H1 (cell line): ENCODE results near the gene HAGH. TPM values are rescaled to one million over a fixed set of nuclear protein-coding genes. Genes with fewer than 3 reads are reported as not detected.
A peak's percentile ranks its signal among the peaks of the same experiment; 100 is the strongest.

Source experiments
- CTCF ChIA-PET: fragments of 300-600 bp; sonication (Branson Sonifier 250); formaldehyde crosslinking; loops from one replicate; lab custom pipeline; 2021; ENCODE audit not compliant: partially characterized antibody; lab: Charles Lee
- POLR2A ChIA-PET: fragments of 300-600 bp; sonication (Branson Sonifier 250); formaldehyde crosslinking; loops from one replicate; lab custom pipeline; 2021; ENCODE audit warnings: inconsistent platforms; ENCODE audit not compliant: partially characterized antibody; lab: Charles Lee
- DNase-seq, 2 experiments: peaks; one replicate each; pipeline versions ENCODE4 v3.0.0 to v3.0.0-alpha.2; 2010 to 2022; ENCODE audit warnings: low spot score in 2 of 2, low read depth in 1 of 2, mixed read lengths in 1 of 2
- FAIRE-seq: peaks from 2 replicates; lab custom pipeline; 2011; peaks lifted over from hg19 to GRCh38; lab: Jason Lieb, UNC
- H2AFZ ChIP-seq: 2 replicates; pipeline ENCODE4 v1.8.1; 2012; ENCODE audit warnings: low read length, inconsistent platforms
- H2AK5ac ChIP-seq: 2 replicates; pipeline ENCODE4 v1.6.1; 2013; ENCODE audit warnings: low read depth, low read length
- H2BK120ac ChIP-seq: replicated peaks from 2 replicates; pipeline ENCODE3; 2013; ENCODE audit warnings: low read depth, low read length, inconsistent platforms
- H2BK12ac ChIP-seq: 2 replicates; pipeline ENCODE4 v1.6.1; 2013; ENCODE audit warnings: low read depth, low read length
- H2BK15ac ChIP-seq: 2 replicates; pipeline ENCODE4 v1.6.1; 2013; ENCODE audit warnings: low read length
- H2BK20ac ChIP-seq: 2 replicates; pipeline ENCODE4 v1.6.1; 2013; ENCODE audit warnings: low read length
- H2BK5ac ChIP-seq: 2 replicates; pipeline ENCODE4 v1.6.1; 2013; ENCODE audit warnings: low read depth, low read length
- H3K14ac ChIP-seq: 2 replicates; pipeline ENCODE4 v1.6.1; 2013; ENCODE audit warnings: inconsistent platforms; ENCODE audit not compliant: insufficient read length
- H3K18ac ChIP-seq: 2 replicates; pipeline ENCODE4 v1.6.1; 2013; ENCODE audit warnings: low read length; ENCODE audit errors: extremely low read depth
- H3K23ac ChIP-seq: 2 replicates; pipeline ENCODE4 v1.6.1; 2013; ENCODE audit warnings: inconsistent platforms; ENCODE audit not compliant: insufficient read length
- H3K23me2 ChIP-seq: 2 replicates; pipeline ENCODE4 v1.6.1; 2013; ENCODE audit warnings: low read depth, low read length
- H3K27ac ChIP-seq: 2 replicates; pipeline ENCODE4 v1.6.1; 2011; ENCODE audit warnings: low read depth, low read length, inconsistent platforms
- H3K27me3 ChIP-seq, 4 experiments: replicated peaks in 1 of 4; 1 replicate in 1 of 4; 2 replicates in 3 of 4; pipeline versions ENCODE4 v1.6.1 to v1.8.1; 2011 to 2013; ENCODE audit warnings: low read length in 3 of 4, mild to moderate bottlenecking in 3 of 4, inconsistent platforms in 2 of 4, mixed read lengths in 2 of 4, moderate library complexity in 1 of 4; ENCODE audit not compliant: control insufficient read depth in 3 of 4, insufficient read depth in 3 of 4; ENCODE audit errors: extremely low read depth in 1 of 4
- H3K36me3 ChIP-seq, 4 experiments: 2 replicates each; pipeline versions ENCODE4 v1.6.1 to v1.8.1; 2011 to 2013; ENCODE audit warnings: mild to moderate bottlenecking in 4 of 4, low read length in 3 of 4, moderate library complexity in 2 of 4, control low read depth in 1 of 4, inconsistent platforms in 1 of 4; ENCODE audit not compliant: insufficient read depth in 4 of 4, control insufficient read depth in 2 of 4
- H3K4ac ChIP-seq: replicated peaks from 2 replicates; pipeline ENCODE3; 2013; ENCODE audit warnings: low read length, low read depth, mixed read lengths, inconsistent platforms; ENCODE audit not compliant: insufficient read length
- H3K4me1 ChIP-seq, 4 experiments: replicated peaks in 1 of 4; 1 replicate in 1 of 4; 2 replicates in 3 of 4; pipeline versions ENCODE4 v1.6.1 to v1.8.1; 2011 to 2013; ENCODE audit warnings: low read length in 3 of 4, inconsistent platforms in 2 of 4, mixed read lengths in 1 of 4; ENCODE audit not compliant: insufficient read depth in 4 of 4, control insufficient read depth in 3 of 4
- H3K4me2 ChIP-seq, 2 experiments: 2 replicates each; pipeline versions ENCODE4 v1.6.1 to v1.8.1; 2011 to 2013; ENCODE audit warnings: low read depth in 2 of 2, low read length in 2 of 2, control low read depth in 1 of 2, inconsistent platforms in 1 of 2, mild to moderate bottlenecking in 1 of 2; ENCODE audit not compliant: insufficient read depth in 1 of 2
- H3K4me3 ChIP-seq, 4 experiments: fragments of 200-600, 300-600 bp in 1 of 4; sonication (generic), shearing (Covaris generic), sonication (Bioruptor Twin) in 1 of 4; 2 replicates each; pipeline versions ENCODE4 v1.5.1 to v1.8.1; 2011 to 2016; ENCODE audit warnings: low read length in 4 of 4, low read depth in 3 of 4, control low read depth in 2 of 4, inconsistent platforms in 2 of 4, mild to moderate bottlenecking in 2 of 4, mixed read lengths in 1 of 4, moderate library complexity in 1 of 4; ENCODE audit not compliant: insufficient read depth in 2 of 4; ENCODE audit errors: extremely low read depth in 1 of 4
- H3K56ac ChIP-seq: replicated peaks from 2 replicates; pipeline ENCODE3; 2013; ENCODE audit warnings: low read depth, mild to moderate bottlenecking, mixed read lengths, low read length, inconsistent platforms; ENCODE audit not compliant: insufficient read length
- H3K79me1 ChIP-seq: 2 replicates; pipeline ENCODE4 v1.6.1; 2013; ENCODE audit warnings: low read depth, low read length, control low read depth
- H3K79me2 ChIP-seq, 2 experiments: 2 replicates each; pipeline versions ENCODE4 v1.6.1 to v1.8.1; 2012 to 2013; ENCODE audit warnings: low read length in 2 of 2, mild to moderate bottlenecking in 2 of 2, inconsistent platforms in 1 of 2; ENCODE audit not compliant: insufficient read depth in 2 of 2, control insufficient read depth in 1 of 2
- H3K9ac ChIP-seq, 4 experiments: replicated peaks in 1 of 4; 1 replicate in 1 of 4; 2 replicates in 3 of 4; pipeline versions ENCODE4 v1.6.1 to v1.8.1; 2011 to 2013; ENCODE audit warnings: low read depth in 3 of 4, low read length in 3 of 4, control low read depth in 2 of 4, mild to moderate bottlenecking in 2 of 4, moderate library complexity in 2 of 4, inconsistent platforms in 1 of 4; ENCODE audit errors: extremely low read depth in 1 of 4
- H3K9me3 ChIP-seq, 2 experiments: 2 replicates each; pipeline versions ENCODE4 v1.6.1 to v1.8.1; 2012 to 2013; ENCODE audit warnings: mild to moderate bottlenecking in 2 of 2, moderate library complexity in 2 of 2, control low read depth in 1 of 2, inconsistent platforms in 1 of 2, low read depth in 1 of 2, low read length in 1 of 2, mixed read lengths in 1 of 2; ENCODE audit not compliant: insufficient read depth in 2 of 2
- H4K20me1 ChIP-seq, 2 experiments: replicated peaks in 1 of 2; 2 replicates each; pipeline versions ENCODE3 to v1.8.1; 2011 to 2013; ENCODE audit warnings: inconsistent platforms in 2 of 2, low read length in 2 of 2, mild to moderate bottlenecking in 1 of 2; ENCODE audit not compliant: insufficient read depth in 2 of 2, control insufficient read depth in 1 of 2
- H4K5ac ChIP-seq: 2 replicates; pipeline ENCODE4 v1.6.1; 2013; ENCODE audit warnings: low read length, low read depth, mixed read lengths, inconsistent platforms; ENCODE audit not compliant: insufficient read length
- H4K8ac ChIP-seq: 2 replicates; pipeline ENCODE4 v1.8.0; 2013; ENCODE audit warnings: mild to moderate bottlenecking, moderate library complexity, low read length, inconsistent platforms; ENCODE audit not compliant: insufficient read depth; ENCODE audit errors: extremely low read depth
- H4K91ac ChIP-seq: replicated peaks from 2 replicates; pipeline ENCODE3; 2013; ENCODE audit warnings: low read length, mixed read lengths, inconsistent platforms; ENCODE audit not compliant: insufficient read length
- ASH2L ChIP-seq: fragments of 200-600, 300-600 bp; sonication (generic); IDR thresholded peaks from one replicate; pipeline ENCODE4 v1.7.1; 2017; ENCODE audit warnings: low read length
- BRCA1 ChIP-seq: IDR thresholded peaks from 2 replicates; pipeline ENCODE4 v1.6.1; 2012; ENCODE audit warnings: low read depth, low read length, improper control_type of control experiment
- CBX5 ChIP-seq: fragments of 300-800, 300-1000 bp; sonication (generic); IDR thresholded peaks from 2 replicates; pipeline ENCODE4 v1.7.1; 2016; ENCODE audit warnings: antibody characterized with exemption, low read length, low read depth
- CREB1 ChIP-seq: IDR thresholded peaks from 2 replicates; pipeline ENCODE4 v1.6.1; 2012; ENCODE audit warnings: inconsistent platforms
- EGR1 ChIP-seq: IDR thresholded peaks from 2 replicates; pipeline ENCODE4 v1.6.1; 2011; ENCODE audit warnings: low read depth, low read length, borderline replicate concordance
- MAFK ChIP-seq: IDR thresholded peaks from 2 replicates; pipeline ENCODE4 v1.6.1; 2012; ENCODE audit warnings: low read depth, mild to moderate bottlenecking, improper control_type of control experiment, low read length
- POU5F1 ChIP-seq: IDR thresholded peaks from 2 replicates; pipeline ENCODE4 v1.6.1; 2011; ENCODE audit warnings: low read depth, mild to moderate bottlenecking, low read length, moderate library complexity
- RNF2 ChIP-seq: fragments of 200-900, 300-1000 bp; sonication (generic); IDR thresholded peaks from 2 replicates; pipeline ENCODE4 v1.7.1; 2016; ENCODE audit warnings: borderline replicate concordance, low read depth, mild to moderate bottlenecking, antibody characterized with exemption, low read length; ENCODE audit not compliant: poor library complexity, severe bottlenecking; ENCODE audit errors: missing control alignments
- SP2 ChIP-seq: IDR thresholded peaks from 2 replicates; pipeline ENCODE4 v1.6.1; 2012; ENCODE audit warnings: mild to moderate bottlenecking, low read length, inconsistent platforms
- WGBS, 2 experiments: shearing (Covaris generic) in 1 of 2; methylation state at CpG; one replicate each; pipeline versions ENCODE4 v1.1.6 to v1.1.7; 2013 to 2015; ENCODE audit warnings: low lambda C conversion rate in 2 of 2, mixed read lengths in 2 of 2, inconsistent platforms in 1 of 2, low coverage in 1 of 2, missing lambda C conversion rate in 1 of 2; ENCODE audit not compliant: insufficient replicate concordance in 2 of 2, insufficient coverage in 1 of 2, insufficient read length in 1 of 2; ENCODE audit errors: extremely low coverage in 1 of 2, missing lambda C conversion rate in 1 of 2; 5-methylcytosine and 5-hydroxymethylcytosine counted together
- polyA plus RNA-seq, 7 experiments: library from polyadenylated mRNA; depleted of rRNA in 3 of 7; stranded (reverse) in 5 of 7; unstranded in 2 of 7; fragments of >200 nt in 5 of 7; fragments of 200-250 nt in 2 of 7; gene quantifications; 1 replicate in 5 of 7; 2 replicates in 1 of 7; 4 replicates in 1 of 7; pipeline versions ENCODE4 v1.2.1 to v1.2.3, GENCODE V29; 2011 to 2013; ENCODE audit warnings: missing spikeins in 2 of 7, mixed read lengths in 2 of 7
- total RNA-seq: library from RNA; stranded (reverse); fragmentation: NEBNext Ultra II Directional; extraction: Animal tissue kit (Norgen Biotek cat#: 25700); gene quantifications from 2 replicates; pipeline ENCODE4 v1.2.1, GENCODE V29; 2021

Gene HAGH
- total and polyA plus RNA-seq, 2 of the 8 experiments (the other 6 are each of a cell fraction or from before 2014, with no cell fraction given), result 28.7 to 40.6 TPM

DNA sequence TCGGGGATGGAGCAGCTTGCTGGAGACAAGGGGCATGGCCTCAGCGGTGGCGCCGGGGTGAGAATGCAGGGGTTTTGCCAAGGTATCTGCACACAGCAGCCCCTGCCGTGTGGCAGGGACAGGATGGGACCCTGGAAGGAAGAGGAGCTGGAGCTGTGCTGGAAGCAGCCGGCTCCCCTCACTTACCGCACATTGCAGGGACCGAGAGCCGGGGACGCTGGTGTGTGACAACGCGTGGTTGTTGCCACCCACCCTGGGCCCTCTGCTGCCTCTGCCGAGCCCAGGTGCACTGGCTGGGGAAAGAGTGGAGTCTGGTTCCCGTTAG is 40.8 kb downstream of the HAGH start:
- CTCF ChIA-PET, result interaction anchor here (0.5 to 1.4 kb wide), 3 partner anchors 12 to 42 kb away, joined by 3 to 4 read pairs (median 3); partner anchors contain the start of gene FAHD1
- Histone ChIP-seq H3K9ac (no peak overlapping the region), H3K9me3 (no peaks in the 10 kb centered on the region), H2AFZ (no peak overlapping the region), H3K4me1 (peaks cover 0 to 7% (median 4%) of the 10 kb centered on the region in 4 experiments; a peak in 5 of 7 replicates), H4K20me1 (peaks cover 20 to 25% of the 10 kb centered on the region in 2 experiments), H3K36me3 (peaks cover 0 to 34% (median 2%) of the 10 kb centered on the region in 4 experiments; a peak in 4 of 8 replicates), H2BK20ac (no peak overlapping the region), H3K18ac (no peak overlapping the region), H4K5ac (no peak overlapping the region), H3K14ac (no peak overlapping the region), H3K4me2 (no peak overlapping the region), H3K56ac (no peak overlapping the region), H3K79me1 (peaks cover 16% of the 10 kb centered on the region; the same call in 1 of the 2 replicates), H2BK120ac (no peak overlapping the region), H2AK5ac (no peak overlapping the region), H3K4ac (no peak overlapping the region), H2BK5ac (no peak overlapping the region), H3K23me2 (peaks cover 3% of the 10 kb centered on the region; the same call in 1 of the 2 replicates), H4K8ac (0 out of 2 replicates have a peak overlapping the region, but pooled peaks have one; percentile 5), H4K91ac (no peak overlapping the region), H3K27ac (no peak overlapping the region), H3K79me2 (peaks cover 0 to 35% of the 10 kb centered on the region in 2 experiments; a peak in 3 of 4 replicates), H3K23ac (no peak overlapping the region), H3K4me3 (no peak overlapping the region), H3K27me3 (no peaks in the 10 kb centered on the region), H2BK15ac (no peak overlapping the region), H2BK12ac (no peak overlapping the region)
- WGBS, 2 experiments, result 93% methylated on average over 14 of the region's 14 CpGs; no CpG with 5 or more reads in 1 of the 2 experiments
- TF ChIP-seq CREB1, result no peak
- no peak for TF ChIP-seq ASH2L
- no peak for TF ChIP-seq SP2
- no peak for TF ChIP-seq CBX5
- no peak for TF ChIP-seq BRCA1
- TF ChIP-seq MAFK, result no peak
- no peak for TF ChIP-seq POU5F1
- TF ChIP-seq RNF2, result no peak
- no peak for TF ChIP-seq EGR1
- POLR2A ChIA-PET, result interaction anchor here (4.0 kb wide), 1 partner anchor 11 kb away, joined by 13 read pairs; no protein-coding TSS in a partner anchor
- DNase-seq (no peak), FAIRE-seq (no peak)
